ENCODE measurements around the gene CDH23.

GRCh38 chr10:71584902-71585563, 188.3 kb downstream of the CDH23 start:
- TF ChIP-seq EZH2 (IDR thresholded peaks at IDR 0.05; ENCODE audit: insufficient read depth, poor library complexity, severe bottlenecking): no peak
- TF ChIP-seq EZH2phosphoT487 (IDR thresholded peaks at IDR 0.05; ENCODE audit: insufficient read depth, low read depth): no peak

Data from GM23248 (cell line).